Measurements from ENCODE around the gene C2CD4A.
A peak's percentile ranks its signal among the peaks of the same experiment; 100 is the strongest.

C2CD4A gene

DNA sequence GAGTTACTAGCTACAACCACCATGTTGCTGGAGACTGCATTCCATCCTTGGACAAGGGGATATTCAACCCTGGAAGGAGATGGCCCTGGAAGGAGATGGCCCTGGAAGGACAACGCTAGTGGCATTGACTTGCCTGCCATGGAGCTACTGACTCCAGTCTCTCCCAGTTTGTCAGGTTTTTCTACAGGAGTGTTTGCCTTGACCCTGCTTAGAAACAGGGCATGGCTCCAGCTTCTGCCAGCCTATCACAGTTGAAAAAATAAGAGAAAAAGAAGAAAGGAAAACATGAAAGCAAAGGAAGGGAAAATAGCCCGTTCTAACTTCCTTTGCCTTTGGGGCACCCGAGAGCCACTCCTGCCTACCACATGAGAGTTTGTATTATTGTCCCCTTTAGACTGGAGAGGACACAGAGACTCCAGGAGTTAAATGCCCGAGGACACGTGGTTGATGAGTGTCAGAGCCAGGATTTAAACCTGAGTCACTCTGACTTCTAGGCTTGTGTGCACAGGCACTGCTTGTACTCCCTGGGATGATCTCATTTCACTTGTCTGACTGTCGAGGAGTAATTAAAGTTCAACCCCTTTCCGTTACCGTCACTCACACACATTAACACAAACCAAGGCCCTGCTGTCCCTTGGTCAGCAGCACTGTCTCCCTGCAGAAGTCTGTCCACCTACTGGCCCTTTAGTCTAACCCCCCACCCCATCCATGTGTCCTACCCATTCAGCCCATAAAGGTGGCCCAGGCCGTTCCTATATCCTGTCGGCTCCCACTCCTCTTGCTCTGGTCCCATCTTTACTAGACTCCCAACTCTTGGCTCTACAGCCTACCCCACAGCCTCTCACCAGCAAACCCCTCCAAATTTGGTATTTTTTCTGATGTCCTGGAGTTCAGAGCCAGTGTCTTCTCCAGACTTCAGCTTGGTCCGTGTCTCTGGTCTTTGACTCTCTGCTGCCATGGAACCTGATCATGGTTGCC lies 46.1 kb downstream of the C2CD4A start:
- TF ChIP-seq, protein P1, sequence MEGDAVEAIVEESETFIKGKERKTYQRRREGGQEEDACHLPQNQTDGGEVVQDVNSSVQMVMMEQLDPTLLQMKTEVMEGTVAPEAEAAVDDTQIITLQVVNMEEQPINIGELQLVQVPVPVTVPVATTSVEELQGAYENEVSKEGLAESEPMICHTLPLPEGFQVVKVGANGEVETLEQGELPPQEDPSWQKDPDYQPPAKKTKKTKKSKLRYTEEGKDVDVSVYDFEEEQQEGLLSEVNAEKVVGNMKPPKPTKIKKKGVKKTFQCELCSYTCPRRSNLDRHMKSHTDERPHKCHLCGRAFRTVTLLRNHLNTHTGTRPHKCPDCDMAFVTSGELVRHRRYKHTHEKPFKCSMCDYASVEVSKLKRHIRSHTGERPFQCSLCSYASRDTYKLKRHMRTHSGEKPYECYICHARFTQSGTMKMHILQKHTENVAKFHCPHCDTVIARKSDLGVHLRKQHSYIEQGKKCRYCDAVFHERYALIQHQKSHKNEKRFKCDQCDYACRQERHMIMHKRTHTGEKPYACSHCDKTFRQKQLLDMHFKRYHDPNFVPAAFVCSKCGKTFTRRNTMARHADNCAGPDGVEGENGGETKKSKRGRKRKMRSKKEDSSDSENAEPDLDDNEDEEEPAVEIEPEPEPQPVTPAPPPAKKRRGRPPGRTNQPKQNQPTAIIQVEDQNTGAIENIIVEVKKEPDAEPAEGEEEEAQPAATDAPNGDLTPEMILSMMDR (IDR thresholded peaks at IDR 0.05; ENCODE audit: low read depth, low read length, missing control alignments) = no peak
- in situ Hi-C loops (cut with HindIII; ENCODE audit: low pct_ligation_motif_present, low sequenced_read_pairs) = no loop called here
- Histone ChIP-seq H3K27me3 (replicated peaks) (no peaks in the 10 kb centered on the region), H3K36me3 (replicated peaks) (no peaks in the 10 kb centered on the region), H3K27ac (no peak overlapping the region), H3K4me3 (ENCODE audit: low read depth, low read length) (no peak overlapping the region)
- peak; percentile 91 for DNase-seq

DNA sequence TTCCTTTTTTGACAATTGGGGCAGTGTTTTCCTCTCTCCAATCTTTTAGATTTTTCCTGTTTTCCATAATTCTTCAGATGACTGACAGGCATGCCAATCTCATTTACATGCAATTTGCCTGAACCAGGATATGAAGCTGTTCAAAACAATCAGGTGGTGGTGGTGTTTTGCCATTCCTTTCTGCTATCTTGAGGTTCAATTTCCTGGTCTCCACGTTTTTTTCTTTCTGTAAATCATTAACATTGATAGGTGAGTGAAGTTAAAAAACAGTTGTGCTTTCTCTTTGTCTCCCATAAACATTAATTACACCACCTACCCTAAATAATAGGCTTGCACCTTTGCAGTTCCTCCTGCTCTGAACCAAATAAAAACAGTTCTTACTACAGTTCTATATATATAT lies 49.1 kb downstream of the C2CD4A start:
- TF ChIP-seq, protein P1 (IDR thresholded peaks at IDR 0.05; ENCODE audit: low read depth, low read length, missing control alignments) = no peak
- no peaks in the 10 kb centered on the region for H3K27me3 ChIP-seq (replicated peaks)
- H3K27ac ChIP-seq = no peak overlapping the region

DNA sequence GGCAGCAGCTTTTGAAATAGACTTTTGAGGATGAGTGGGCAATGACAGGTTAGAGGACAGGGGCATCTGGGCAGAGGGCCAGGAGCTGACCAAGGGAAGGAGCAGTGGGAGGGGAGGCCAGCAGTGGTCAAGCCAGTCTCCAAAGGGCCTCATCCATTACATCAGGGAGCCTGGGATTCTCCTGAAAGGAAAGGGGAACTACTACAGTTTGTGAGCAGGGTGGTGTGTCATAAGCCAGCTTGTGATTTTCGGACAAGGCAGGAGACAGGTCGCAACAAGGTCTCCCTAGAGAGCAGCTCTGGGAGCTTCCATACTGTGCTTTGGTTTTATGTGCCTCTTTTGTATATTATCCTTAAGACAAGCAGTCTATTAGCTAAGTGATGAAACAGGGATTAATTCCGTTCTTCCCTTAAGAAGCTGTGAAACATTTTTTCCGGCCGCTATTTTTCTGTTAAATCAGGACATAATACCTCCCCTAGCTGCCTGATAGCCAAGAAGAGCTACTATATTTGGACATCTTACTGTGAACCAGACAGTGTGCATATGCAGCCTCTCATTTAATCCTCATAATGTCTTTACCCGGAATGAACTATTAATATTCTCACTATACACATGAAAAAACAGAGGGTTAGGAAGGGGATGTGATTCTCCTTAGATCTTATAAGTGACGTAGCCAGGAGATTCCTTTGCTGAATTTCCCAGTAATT lies 51.9 kb downstream of the C2CD4A start:
- Histone ChIP-seq H3K36me3 (replicated peaks) (no peaks in the 10 kb centered on the region), H3K27ac (peak overlapping the region; percentile 69), H3K4me3 (ENCODE audit: low read depth, low read length) (no peak overlapping the region), H3K27me3 (replicated peaks) (no peaks in the 10 kb centered on the region)
- TF ChIP-seq, protein P1 (IDR thresholded peaks at IDR 0.05; ENCODE audit: low read depth, low read length, missing control alignments) = no peak
- DNase-seq = no peak
- in situ Hi-C loops (cut with HindIII; ENCODE audit: low pct_ligation_motif_present, low sequenced_read_pairs) = no loop called here

More for the DNA sequence above, 49.1 kb downstream of the C2CD4A start:
- in situ Hi-C loops (cut with HindIII; ENCODE audit: low pct_ligation_motif_present, low sequenced_read_pairs) = no loop called here
- DNase-seq = no peak
- Histone ChIP-seq H3K36me3 (replicated peaks) (no peaks in the 10 kb centered on the region), H3K4me3 (ENCODE audit: low read depth, low read length) (no peak overlapping the region)

DNA sequence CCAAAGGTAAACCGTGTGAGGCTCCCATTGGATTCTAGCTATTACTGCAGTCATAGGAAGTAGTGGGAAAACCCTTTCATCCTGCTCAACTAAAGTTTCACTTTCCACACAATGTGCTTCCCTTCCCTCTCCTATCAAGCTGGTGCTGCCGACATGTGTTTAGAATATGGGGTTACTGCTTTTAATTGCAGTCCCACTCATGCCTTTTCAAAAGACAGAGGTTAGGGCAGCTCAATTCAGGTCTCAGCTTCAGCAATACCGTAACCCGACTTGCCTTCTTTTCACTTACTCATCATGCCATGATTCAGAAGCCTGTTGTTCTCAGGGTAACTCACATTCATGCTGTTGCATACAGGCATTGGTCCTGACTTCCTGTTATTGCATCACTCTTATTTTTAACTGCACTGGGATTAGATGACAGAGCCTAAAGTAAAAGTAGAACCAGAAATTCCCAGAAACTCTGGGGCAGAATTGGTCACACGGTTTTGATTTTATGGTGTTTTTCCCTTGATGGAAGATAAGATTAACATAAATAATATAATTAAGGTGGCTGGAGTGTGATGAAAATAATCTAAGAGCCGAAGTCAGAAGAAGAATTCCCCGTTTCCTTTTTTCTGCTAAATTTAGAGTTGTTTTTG lies 52.6 kb downstream of the C2CD4A start:
- in situ Hi-C loops (cut with HindIII; ENCODE audit: low pct_ligation_motif_present, low sequenced_read_pairs) = no loop called here
- Histone ChIP-seq H3K36me3 (replicated peaks) (no peaks in the 10 kb centered on the region), H3K27me3 (replicated peaks) (no peaks in the 10 kb centered on the region), H3K4me3 (ENCODE audit: low read depth, low read length) (peak overlapping the region; percentile 13), H3K27ac (peak overlapping the region; percentile 69)
- TF ChIP-seq, protein P1 (IDR thresholded peaks at IDR 0.05; ENCODE audit: low read depth, low read length, missing control alignments) = no peak
- DNase-seq = peak; percentile 92

DNA sequence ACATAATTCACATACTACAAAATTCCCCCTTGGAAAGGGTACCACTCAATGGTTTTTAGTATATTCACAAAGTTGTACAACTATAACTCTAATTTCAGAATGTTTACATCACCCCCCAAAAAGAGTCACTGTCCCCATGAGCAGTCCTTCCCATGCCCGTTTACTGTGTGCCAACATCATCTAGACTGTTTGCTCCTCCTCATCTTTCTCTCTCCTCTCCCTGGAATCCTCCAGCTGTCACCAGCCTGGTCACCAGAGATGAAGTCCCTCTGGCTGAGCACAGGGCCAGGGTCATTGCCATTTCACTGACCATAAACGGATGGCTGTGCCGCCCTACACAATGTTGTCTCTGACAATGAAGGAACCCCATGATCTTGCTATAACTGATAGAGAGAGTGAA lies 53.1 kb downstream of the C2CD4A start:
- Histone ChIP-seq H3K4me3 (ENCODE audit: low read depth, low read length) (no peak overlapping the region), H3K36me3 (replicated peaks) (no peaks in the 10 kb centered on the region), H3K27ac (peak overlapping the region; percentile 51), H3K27me3 (replicated peaks) (no peaks in the 10 kb centered on the region)
- TF ChIP-seq, protein P1 (IDR thresholded peaks at IDR 0.05; ENCODE audit: low read depth, low read length, missing control alignments) = no peak
- in situ Hi-C loops (cut with HindIII; ENCODE audit: low pct_ligation_motif_present, low sequenced_read_pairs) = no loop called here
- DNase-seq = no peak
